ENCODE results near the gene MAP3K5.

DNA sequence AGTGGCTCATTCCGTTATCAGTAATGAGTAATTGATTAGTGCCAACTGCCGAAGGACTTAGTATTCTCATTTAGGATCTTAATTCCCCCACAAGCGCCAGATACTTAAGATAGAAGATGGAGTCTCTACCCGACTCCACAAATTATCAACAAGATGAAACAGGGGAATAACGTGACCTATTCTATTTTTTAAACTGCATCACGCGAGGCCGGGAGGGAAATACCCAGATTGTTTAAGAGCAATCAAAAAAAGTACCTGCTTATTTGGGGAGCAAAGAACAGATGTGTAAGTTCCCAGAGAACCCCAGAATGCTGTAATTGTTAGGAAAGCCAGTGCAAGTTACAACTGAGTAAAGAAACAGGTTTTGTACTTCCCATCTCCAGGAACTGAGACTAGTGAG lies 1.1 kb upstream of the MAP3K5 start:
- no peak for TF ChIP-seq SIN3A (IDR thresholded peaks at IDR 0.05; ENCODE audit: borderline replicate concordance, insufficient read depth, low read length)
- TF ChIP-seq POLR2AphosphoS5 (IDR thresholded peaks at IDR 0.05; ENCODE audit: low read depth, low read length) = no peak
- TF ChIP-seq, protein P1, sequence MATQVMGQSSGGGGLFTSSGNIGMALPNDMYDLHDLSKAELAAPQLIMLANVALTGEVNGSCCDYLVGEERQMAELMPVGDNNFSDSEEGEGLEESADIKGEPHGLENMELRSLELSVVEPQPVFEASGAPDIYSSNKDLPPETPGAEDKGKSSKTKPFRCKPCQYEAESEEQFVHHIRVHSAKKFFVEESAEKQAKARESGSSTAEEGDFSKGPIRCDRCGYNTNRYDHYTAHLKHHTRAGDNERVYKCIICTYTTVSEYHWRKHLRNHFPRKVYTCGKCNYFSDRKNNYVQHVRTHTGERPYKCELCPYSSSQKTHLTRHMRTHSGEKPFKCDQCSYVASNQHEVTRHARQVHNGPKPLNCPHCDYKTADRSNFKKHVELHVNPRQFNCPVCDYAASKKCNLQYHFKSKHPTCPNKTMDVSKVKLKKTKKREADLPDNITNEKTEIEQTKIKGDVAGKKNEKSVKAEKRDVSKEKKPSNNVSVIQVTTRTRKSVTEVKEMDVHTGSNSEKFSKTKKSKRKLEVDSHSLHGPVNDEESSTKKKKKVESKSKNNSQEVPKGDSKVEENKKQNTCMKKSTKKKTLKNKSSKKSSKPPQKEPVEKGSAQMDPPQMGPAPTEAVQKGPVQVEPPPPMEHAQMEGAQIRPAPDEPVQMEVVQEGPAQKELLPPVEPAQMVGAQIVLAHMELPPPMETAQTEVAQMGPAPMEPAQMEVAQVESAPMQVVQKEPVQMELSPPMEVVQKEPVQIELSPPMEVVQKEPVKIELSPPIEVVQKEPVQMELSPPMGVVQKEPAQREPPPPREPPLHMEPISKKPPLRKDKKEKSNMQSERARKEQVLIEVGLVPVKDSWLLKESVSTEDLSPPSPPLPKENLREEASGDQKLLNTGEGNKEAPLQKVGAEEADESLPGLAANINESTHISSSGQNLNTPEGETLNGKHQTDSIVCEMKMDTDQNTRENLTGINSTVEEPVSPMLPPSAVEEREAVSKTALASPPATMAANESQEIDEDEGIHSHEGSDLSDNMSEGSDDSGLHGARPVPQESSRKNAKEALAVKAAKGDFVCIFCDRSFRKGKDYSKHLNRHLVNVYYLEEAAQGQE (IDR thresholded peaks at IDR 0.05; ENCODE audit: insufficient read depth in 1 of 2, low read depth in 2 of 2, low read length in 2 of 2) = no peak
- no peak for TF ChIP-seq TAF1 (IDR thresholded peaks at IDR 0.05; ENCODE audit: borderline replicate concordance, insufficient read depth, low read length)
